ENCODE measurements around the gene METTL22. TPM values are rescaled to one million over a fixed set of nuclear protein-coding genes. Genes with fewer than 3 reads are reported as not detected.

Gene METTL22
- total RNA-seq, 2 donors from 2014 or later = 16.3 to 56.6 TPM

GRCh38 chr16:8625491-8626087 is 4.1 kb downstream of the METTL22 start:
- no peaks in the 10 kb centered on the region for H3K27me3 ChIP-seq (replicated peaks; ENCODE audit: insufficient read depth)
- H3K4me3 ChIP-seq = no peak overlapping the region
- no peak overlapping the region for H3K27ac ChIP-seq
- no peaks in the 10 kb centered on the region for H3K9me3 ChIP-seq
- H3K4me1 ChIP-seq (replicated peaks) = peaks cover 4% of the 10 kb centered on the region
- TF ChIP-seq, protein P1, sequence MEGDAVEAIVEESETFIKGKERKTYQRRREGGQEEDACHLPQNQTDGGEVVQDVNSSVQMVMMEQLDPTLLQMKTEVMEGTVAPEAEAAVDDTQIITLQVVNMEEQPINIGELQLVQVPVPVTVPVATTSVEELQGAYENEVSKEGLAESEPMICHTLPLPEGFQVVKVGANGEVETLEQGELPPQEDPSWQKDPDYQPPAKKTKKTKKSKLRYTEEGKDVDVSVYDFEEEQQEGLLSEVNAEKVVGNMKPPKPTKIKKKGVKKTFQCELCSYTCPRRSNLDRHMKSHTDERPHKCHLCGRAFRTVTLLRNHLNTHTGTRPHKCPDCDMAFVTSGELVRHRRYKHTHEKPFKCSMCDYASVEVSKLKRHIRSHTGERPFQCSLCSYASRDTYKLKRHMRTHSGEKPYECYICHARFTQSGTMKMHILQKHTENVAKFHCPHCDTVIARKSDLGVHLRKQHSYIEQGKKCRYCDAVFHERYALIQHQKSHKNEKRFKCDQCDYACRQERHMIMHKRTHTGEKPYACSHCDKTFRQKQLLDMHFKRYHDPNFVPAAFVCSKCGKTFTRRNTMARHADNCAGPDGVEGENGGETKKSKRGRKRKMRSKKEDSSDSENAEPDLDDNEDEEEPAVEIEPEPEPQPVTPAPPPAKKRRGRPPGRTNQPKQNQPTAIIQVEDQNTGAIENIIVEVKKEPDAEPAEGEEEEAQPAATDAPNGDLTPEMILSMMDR (IDR thresholded peaks at IDR 0.05) = no peak
- TF ChIP-seq POLR2A (IDR thresholded peaks at IDR 0.05) = no peak
- no peak for TF ChIP-seq POLR2AphosphoS5 (IDR thresholded peaks at IDR 0.05)
- intact Hi-C loops (cut with DNase I) = loop anchor here (10.0 kb wide), 1 partner anchor 51 kb away; no protein-coding TSS in a partner anchor
- H3K36me3 ChIP-seq = peaks cover 0 to 28% of the 10 kb centered on the region in 2 donors
- no peak for DNase-seq (ENCODE audit: low spot score)
- 95% methylated on average over 10 of the region's 10 CpGs for WGBS

- Histone ChIP-seq H3K36me3 (peaks cover 4 to 28% of the 10 kb centered on the region in 2 donors), H3K4me3 (no peak overlapping the region), H3K4me1 (replicated peaks) (peaks cover 4% of the 10 kb centered on the region), H3K27me3 (replicated peaks; ENCODE audit: insufficient read depth) (no peaks in the 10 kb centered on the region), H3K9me3 (no peaks in the 10 kb centered on the region), H3K27ac (no peak overlapping the region)
- 97% methylated on average over 8 of the region's 8 CpGs for whole genome bisulfite sequencing
- no peak for DNase-seq (ENCODE audit: low spot score)
- TF ChIP-seq POLR2AphosphoS5 (IDR thresholded peaks at IDR 0.05) = no peak
- TF ChIP-seq POLR2A (IDR thresholded peaks at IDR 0.05) = no peak
- TF ChIP-seq, protein P1 (IDR thresholded peaks at IDR 0.05) = no peak
- intact Hi-C loops (cut with DNase I) = loop anchor here (10.0 kb wide), 1 partner anchor 52 kb away; no protein-coding TSS in a partner anchor
These were observed 5.4 kb downstream of the METTL22 start for GRCh38 chr16:8626946-8627345.

GRCh38 chr16:8627456-8627855 is 6.0 kb downstream of the METTL22 start:
- peaks cover 4 to 28% of the 10 kb centered on the region in 2 donors for H3K36me3 ChIP-seq
- intact Hi-C loops (cut with DNase I) = loop anchor here (10.0 kb wide), 1 partner anchor 53 kb away; no protein-coding TSS in a partner anchor
- WGBS = 77% methylated on average over 4 of the region's 4 CpGs
- no peaks in the 10 kb centered on the region for H3K27me3 ChIP-seq (replicated peaks; ENCODE audit: insufficient read depth)
- H3K4me1 ChIP-seq (replicated peaks) = peaks cover 4% of the 10 kb centered on the region
- TF ChIP-seq POLR2A (IDR thresholded peaks at IDR 0.05) (no peak), POLR2AphosphoS5 (IDR thresholded peaks at IDR 0.05) (no peak)
- TF ChIP-seq, protein P1 (IDR thresholded peaks at IDR 0.05) = no peak
- DNase-seq (ENCODE audit: low spot score) = no peak
- H3K27ac ChIP-seq = no peak overlapping the region
- H3K4me3 ChIP-seq = no peak overlapping the region
- no peaks in the 10 kb centered on the region for H3K9me3 ChIP-seq

- intact Hi-C loops (cut with DNase I) = loop anchor here (10.0 kb wide), 1 partner anchor 54 kb away; no protein-coding TSS in a partner anchor
- no peaks in the 10 kb centered on the region for H3K27me3 ChIP-seq (replicated peaks; ENCODE audit: insufficient read depth)
- DNase-seq (ENCODE audit: low spot score) = no peak
- 91% methylated on average over 16 of the region's 16 CpGs for WGBS
- TF ChIP-seq, protein P1 (IDR thresholded peaks at IDR 0.05) = no peak
- TF ChIP-seq POLR2AphosphoS5 (IDR thresholded peaks at IDR 0.05) = no peak
- no peak for TF ChIP-seq POLR2A (IDR thresholded peaks at IDR 0.05)
- H3K9me3 ChIP-seq = no peaks in the 10 kb centered on the region
- H3K36me3 ChIP-seq = peaks cover 4 to 28% of the 10 kb centered on the region in 2 donors
- no peaks in the 10 kb centered on the region for H3K4me1 ChIP-seq (replicated peaks)
- H3K27ac ChIP-seq = no peak overlapping the region
- H3K4me3 ChIP-seq = no peak overlapping the region
These were observed 7.7 kb downstream of the METTL22 start for GRCh38 chr16:8628981-8629725.

Data from prostate gland (tissue), 2 donors.